Stimulated activated naive CD4-positive, alpha-beta T cell (primary cell): ENCODE results near the gene ECM1.

Experiments
- DNase-seq, 6 experiments: peaks; one replicate each; lab custom pipeline; 2025; lab: John Stamatoyannopoulos, UW

The ECM1 gene

DNA sequence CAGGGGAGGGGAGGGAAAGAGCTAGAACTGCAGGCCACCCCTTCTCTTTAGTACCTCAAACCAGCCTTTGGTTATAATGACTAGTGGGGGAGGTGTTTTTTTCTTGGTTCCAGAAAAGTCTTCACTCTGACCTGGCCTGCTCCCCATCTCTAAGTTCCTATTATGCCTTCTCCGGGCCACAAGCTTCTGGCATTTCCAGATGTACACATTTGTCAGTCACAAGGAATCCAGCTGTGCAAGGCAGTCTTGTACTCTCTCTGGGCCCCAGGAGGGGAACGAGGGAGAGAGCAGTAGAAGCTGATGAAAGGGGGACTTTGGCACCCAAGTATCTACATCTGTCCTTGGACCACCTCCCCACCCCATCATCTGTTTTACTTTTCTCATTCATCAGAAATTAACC, 4.9 kb downstream of the ECM1 start:
- DNase-seq, result no peak

DNA sequence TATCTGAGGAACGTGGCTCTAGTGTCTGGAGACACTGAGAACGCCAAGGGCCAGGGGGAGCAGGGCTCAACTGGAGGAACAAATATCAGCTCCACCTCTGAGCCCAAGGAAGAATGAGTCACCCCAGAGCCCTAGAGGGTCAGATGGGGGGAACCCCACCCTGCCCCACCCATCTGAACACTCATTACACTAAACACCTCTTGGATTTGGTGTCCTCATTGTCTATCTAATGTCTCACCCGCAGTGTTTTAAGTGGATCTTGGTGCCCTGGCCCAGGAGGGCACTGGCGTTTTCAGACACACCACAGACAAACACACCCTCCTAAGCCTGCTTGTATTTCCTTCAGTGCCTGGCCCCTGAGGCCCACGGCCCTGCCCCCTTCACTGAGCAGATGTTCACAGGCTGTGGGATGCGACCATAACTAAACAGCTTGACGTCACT, 5.5 kb downstream of the ECM1 start:
- no peak for DNase-seq

DNA sequence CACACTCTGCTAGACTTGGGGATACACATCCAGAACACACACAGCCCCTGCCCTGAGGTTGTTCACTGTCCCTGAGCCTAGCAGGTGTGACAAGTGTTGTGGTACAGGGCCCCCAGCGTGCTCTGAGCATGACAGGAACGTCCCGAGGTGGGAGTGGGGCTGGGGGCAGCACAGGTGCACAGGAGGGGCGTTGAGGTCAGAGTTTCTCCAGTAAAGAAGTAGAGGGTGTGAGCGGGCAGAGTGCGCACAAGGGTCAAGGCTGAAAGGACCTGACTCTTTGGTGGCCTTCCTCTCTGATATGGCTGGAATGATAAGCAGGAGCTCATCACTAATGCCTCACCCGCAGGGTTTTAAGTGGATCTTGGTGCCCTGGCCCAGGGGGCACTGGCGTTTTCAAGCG, 6.4 kb downstream of the ECM1 start:
- DNase-seq, result no peak

GRCh38 chr1:150514913-150515327, 7.0 kb downstream of the ECM1 start:
- DNase-seq, result no peak

DNA sequence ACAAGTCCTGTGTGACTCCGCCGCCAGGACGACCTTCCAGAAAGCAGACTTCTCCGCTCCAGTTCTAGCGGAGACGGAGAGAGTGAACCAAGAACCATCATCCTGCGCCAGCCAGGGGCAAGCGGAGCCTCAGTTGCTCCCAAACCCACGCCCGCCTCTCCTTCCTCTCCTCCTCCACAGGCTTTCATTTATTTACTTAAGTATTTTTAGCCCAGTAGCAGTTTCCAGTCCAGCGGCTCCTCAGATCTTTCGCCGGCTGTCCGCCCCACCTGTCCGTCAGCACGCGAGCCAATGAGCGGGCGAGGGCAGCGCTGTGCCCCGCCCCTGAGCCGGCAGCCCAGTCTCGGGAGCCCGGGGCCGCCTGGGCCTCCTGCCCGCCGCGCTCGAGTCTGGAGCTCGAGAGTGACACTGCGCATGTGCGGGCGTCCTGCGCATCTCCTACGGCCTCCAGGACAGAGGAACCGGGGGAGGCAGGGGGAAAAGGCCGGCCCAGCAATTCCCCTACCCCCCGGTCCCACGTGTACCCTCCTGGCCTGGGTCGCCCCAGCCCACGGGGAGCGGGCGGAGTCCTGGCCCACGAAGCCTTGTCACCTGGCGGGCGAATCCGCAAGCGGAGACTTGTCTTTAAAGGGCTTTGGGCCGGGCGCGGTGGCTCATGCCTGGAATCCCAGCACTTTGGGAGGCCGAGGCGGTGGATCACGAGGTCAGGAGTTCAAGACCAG, 7.6 kb downstream of the ECM1 start, which contains the start of gene FALEC:
FALEC (plus strand) TSS at position 425 of the 722 bp plus-strand sequence.
- peak; percentile 71 to 89 (median 81) for DNase-seq

DNA sequence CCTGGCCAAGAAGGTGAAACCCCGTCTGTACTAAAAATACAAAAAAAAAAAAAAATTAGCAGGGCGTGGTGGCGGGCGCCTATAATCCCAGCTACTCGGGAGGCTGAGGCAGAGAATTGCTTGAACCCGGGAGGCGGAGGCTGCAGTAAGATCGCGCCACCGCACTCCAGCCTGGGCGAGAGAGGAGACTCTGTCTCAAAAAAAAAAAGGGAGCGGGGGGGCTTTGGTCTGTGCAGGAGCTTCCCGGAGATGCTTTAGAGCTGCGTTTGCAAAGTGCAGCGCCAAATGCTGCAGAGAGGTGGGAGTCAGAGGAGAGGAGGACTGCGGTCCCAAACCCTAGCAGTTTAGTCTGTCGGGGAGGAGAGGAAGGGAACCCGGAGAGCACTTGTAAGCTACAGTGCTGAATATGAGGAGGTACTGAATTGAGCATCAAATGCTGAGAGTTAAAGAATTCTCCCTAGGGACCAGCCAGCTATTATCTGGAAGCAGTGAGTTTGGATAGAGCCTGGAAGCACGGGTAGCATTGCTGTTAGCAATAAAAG, 8.2 kb downstream of the ECM1 start:
- DNase-seq, result peak in 2 of 6 experiments; percentile 38 to 41

- DNase-seq, result no peak
These were observed 8.7 kb downstream of the ECM1 start for GRCh38 chr1:150516616-150517015.

GRCh38 chr1:150521196-150521968, 13.5 kb downstream of the ECM1 start:
- DNase-seq, result no peak

- DNase-seq, result no peak
These were observed 17.4 kb downstream of the ECM1 start for GRCh38 chr1:150525348-150525747.

DNA sequence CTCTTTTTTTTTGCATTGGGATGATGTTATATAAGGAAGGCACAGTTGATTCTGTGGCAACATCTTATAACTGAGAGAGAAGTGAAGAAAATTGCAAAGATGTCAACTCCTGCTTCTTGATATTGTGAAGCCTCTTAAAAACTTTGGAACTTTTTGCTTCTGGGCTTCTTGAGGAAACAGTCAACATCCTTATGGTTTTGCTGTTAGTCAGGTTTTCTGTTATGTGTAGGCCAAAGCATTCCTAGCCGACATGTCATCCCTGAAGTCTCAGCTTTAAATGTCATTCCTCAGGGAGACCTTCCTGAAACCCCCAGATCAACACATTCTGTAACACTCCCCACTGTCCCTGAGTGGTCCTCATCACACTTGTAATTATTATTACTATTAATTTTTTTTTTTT, 20.3 kb downstream of the ECM1 start:
- DNase-seq, result no peak

- DNase-seq, result no peak
These were observed 21.1 kb downstream of the ECM1 start for GRCh38 chr1:150529017-150529416.

- DNase-seq, result no peak
These were observed 22.7 kb downstream of the ECM1 start for GRCh38 chr1:150530491-150531159.

DNA sequence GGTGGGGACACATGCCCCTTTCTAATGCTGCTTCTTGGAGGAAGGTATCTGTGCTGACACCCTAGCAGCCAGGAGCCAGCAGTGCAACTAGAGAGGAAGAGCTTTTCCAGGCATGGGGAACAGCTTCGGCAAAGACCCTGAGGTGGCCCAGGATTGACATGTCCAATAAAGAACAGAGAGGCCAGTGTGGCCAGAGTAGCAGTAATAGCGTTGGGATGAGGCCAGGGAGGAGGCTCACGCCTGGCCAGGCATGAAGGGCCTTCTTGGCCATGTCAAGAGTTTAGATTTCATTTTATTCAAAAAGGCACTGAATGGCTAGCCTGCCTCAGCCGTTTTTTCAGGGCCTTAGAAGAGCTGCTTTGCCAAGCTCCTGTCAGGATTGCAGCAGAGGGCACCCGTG, 25.0 kb downstream of the ECM1 start:
- no peak for DNase-seq

DNA sequence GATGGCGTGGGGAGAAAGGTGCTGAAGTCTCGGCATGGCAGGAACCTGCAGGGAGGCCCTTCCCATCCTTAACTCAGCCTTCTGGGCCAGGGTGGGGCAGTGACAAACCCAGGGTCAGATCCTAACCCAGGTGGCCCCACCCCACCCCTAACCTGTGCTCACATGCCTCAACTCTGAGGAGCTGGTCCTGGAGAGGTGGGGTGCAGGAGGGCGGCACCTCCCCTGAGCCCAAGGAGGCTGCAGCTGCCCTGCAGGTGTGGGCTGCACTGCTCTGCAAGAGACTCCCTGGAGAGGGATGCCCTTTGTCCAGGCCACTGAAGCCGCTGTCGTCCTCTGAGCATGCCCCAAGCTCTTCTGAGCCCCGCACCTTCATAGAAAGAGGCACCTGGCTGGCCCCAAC, 26.1 kb downstream of the ECM1 start:
- no peak for DNase-seq

- DNase-seq, result no peak
These were observed 27.8 kb downstream of the ECM1 start for GRCh38 chr1:150535511-150536287.

DNA sequence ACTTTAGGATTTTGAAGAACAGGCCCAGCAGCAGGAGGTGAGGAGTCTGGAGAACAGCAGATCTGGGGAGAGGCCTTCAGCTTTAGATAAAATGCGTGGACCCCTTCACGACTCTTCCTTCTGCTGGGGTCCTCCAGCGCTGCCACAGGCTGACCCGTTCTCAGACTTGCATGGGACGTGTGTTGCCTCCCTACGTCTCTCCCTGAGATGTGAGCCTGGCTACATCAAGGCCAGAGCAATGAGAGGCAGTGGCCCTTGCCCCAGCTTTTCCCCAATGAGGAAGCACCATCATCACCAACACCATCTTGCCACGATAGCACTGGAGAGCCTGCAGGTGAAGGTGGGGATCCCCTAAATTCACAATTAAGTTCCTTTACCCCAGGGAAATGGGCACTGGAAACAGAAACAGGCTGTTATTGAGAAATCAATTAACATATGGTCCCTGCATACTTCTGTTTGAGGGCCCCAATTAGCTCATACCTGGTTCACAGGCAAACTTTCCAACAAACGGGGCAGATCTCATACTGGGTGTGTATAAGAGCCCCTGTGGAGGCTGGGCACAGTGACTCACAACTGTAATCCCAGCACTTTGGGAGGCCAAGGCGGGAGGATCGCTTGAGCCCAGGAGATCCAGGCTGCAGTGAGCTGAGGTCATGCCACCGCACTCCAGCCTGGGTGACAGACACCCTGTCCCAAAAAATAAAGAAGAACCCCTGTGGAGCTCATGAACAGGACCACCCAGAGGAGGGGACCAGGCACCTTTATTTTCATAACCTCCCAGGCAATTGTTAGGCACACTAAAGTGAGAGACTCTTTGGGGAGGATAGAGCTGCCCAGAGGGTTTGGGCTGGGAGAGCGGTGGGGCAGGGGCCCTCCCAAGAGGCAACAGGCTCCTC, 29.2 kb downstream of the ECM1 start:
- no peak for DNase-seq

DNA sequence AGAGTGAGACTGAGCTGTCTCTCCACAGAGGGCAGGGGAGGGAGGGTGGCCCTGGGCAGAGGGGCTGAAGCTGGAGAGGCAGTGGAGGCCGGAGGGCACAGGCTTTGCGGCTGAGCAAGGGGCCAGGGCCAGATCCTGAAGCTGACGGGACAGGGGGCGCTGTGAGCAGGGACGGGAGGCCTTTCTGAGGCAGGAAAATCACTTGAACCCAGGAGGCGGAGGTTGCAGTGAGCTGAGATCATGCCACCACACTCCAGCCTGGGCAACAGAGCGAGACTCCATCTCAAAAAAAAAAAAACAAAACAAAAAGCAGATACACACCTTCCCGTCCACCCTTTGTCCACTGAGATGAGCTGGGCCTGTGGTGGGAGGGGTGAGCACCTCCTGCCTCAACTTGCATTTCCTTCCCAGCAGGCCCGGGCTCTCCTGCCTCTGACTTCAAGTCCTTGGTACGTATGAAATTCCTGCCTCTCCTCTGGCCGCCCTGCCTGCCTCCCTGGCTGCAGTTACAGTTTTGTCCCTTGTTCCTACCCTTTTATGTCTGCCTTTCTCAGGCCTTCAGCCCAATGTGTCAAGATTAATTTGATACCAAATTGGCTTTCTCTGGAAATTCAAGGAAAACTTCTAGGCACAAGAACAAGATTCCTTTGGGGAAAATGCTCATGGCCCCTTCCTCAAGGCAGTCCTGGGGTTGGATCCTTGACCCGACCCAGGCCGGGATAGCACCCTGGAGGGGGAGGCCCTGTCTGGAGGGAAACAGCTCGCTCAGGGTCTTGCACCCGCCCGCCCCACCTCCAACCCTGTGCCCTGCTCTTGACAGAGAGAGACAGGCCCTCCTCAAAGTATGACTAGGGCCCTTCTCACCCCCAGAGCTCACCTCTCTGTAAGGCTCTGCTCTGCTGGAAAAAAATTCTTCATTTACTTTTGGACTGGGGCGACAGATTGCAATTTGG, 30.1 kb downstream of the ECM1 start:
- no peak for DNase-seq

DNA sequence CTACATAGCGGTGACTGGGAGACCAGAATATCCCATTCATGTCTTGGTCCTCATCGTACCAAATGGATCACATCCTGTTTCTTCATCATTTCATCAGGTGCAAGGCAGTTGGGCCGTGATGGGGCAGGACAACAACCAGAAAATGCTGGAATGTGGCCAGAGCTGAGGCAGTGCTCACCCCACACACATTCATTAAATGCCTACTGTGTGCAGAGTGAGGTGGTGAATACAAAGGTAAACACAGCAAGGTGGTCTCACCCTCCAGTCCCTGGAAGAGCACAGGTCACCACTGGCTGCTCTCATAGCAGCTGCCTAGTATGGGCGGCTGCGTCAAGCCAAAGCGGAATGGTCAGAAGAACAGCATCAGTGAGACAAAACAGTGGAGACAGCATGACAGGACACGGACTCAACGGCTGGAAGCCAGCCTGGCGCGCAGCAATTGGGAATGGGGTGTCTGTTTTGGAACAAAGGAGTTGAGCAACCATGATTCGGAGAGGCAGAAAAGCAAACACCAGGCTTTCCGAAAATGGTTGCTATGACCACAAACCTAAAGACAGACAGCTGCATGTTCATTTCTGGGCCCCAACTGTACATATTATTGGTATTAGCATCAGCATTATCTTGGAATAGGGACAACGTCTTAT, 35.7 kb downstream of the ECM1 start:
- no peak for DNase-seq

DNA sequence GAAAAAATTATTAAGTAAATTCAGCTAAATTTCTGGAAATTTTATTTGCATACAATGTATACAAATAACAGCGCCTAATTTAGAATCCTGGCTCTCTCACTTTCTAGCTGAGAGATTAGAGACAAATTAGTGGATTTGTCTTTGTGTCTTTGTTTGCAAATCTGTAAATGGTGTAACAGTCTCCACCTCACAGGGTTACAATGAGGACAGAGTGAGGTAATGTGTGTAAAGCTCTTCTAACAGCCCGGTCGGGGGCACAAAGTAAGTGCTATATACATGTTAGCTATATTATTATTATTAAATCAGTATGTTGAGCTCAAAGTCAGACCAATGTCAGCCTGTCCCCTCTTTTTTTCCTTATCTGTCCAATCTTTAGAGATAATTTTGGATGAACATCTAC, 36.3 kb downstream of the ECM1 start:
- DNase-seq, result no peak
